HUES64 (cell line): ENCODE results near the gene TMPRSS9.

ENCODE experiments used
- H3K27ac ChIP-seq: 2 replicates; pipeline ENCODE4 v1.7.0; 2013; ENCODE audit warnings: low read depth, low read length, inconsistent platforms
- H3K27me3 ChIP-seq: 2 replicates; pipeline ENCODE4 v1.6.1; 2013; ENCODE audit warnings: mild to moderate bottlenecking, low read length; ENCODE audit not compliant: insufficient read depth
- H3K36me3 ChIP-seq: 2 replicates; pipeline ENCODE4 v1.6.1; 2013; ENCODE audit warnings: mild to moderate bottlenecking, low read length; ENCODE audit not compliant: insufficient read depth
- H3K4me1 ChIP-seq: 2 replicates; pipeline ENCODE4 v1.6.1; 2013; ENCODE audit warnings: mild to moderate bottlenecking, low read length, moderate library complexity; ENCODE audit not compliant: insufficient read depth
- H3K4me3 ChIP-seq: 2 replicates; pipeline ENCODE4 v1.5.1; 2013; ENCODE audit warnings: mild to moderate bottlenecking, low read length, moderate library complexity
- H3K9ac ChIP-seq: 2 replicates; pipeline ENCODE4 v1.6.1; 2013; ENCODE audit warnings: mild to moderate bottlenecking, low read depth, low read length
- H3K9me3 ChIP-seq: 2 replicates; pipeline ENCODE4 v1.6.1; 2013; ENCODE audit warnings: low read depth, low read length; ENCODE audit not compliant: insufficient read depth
- WGBS: fragments of 150-250, 120-280 bp; methylation state at CpG from one replicate; pipeline ENCODE4 v1.1.7; 2013; ENCODE audit warnings: missing lambda C conversion rate; 5-methylcytosine and 5-hydroxymethylcytosine counted together

Gene TMPRSS9

DNA sequence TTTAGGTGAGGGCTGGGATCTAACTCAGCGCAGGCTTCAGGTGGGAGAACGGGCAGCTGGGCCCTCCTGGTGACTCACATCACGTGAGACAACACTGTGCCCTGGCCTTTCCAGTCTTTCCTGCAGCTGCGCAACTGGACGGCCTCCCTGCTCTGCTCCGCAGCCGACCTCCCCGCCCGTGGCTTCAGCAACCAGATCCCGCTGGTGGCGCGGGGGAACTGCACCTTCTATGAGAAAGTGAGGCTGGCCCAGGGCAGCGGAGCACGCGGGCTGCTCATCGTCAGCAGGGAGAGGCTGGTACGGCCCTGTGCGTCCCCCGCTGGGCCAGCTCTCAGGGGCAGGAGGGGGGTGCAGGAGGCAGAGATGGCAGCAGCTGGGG, 22.7 kb upstream of the TMPRSS9 start:
- peaks cover 21% of the 10 kb centered on the region for H3K36me3 ChIP-seq
- H3K27me3 ChIP-seq, result no peaks in the 10 kb centered on the region
- no peak overlapping the region for H3K9ac ChIP-seq
- no peaks in the 10 kb centered on the region for H3K9me3 ChIP-seq
- H3K27ac ChIP-seq, result no peak overlapping the region
- no peak overlapping the region for H3K4me3 ChIP-seq
- H3K4me1 ChIP-seq, result no peaks in the 10 kb centered on the region
- WGBS, result 76% methylated on average over 19 of the region's 19 CpGs

DNA sequence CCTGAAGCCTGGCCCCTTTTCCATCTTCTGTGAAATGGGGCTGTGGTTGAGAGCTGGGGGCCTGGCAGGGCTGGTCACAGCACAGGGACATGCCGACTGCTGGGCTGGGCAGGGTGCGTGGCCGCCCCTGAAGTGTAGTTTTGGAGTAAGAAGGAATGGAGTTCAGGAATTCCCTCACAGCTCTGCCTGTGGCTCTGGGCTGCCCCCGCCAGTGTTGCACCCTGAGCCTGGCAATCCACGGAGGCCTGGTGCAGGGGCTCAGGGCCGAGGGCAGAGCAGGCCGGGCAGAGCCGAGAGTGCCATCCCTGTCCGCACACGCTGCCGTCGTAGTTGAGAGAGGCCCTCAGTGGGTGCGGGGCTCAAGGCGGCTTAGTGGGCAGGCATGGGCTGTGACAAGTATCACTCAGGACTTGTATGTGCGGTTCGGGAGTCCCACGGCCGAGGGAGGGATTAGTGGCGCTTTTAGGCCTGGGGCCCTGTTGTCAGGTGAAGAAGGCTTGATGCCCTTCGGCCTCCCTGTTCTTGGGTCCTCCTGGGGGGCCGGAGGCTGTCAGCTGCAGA, 21.9 kb upstream of the TMPRSS9 start:
- Histone ChIP-seq H3K4me1 (no peaks in the 10 kb centered on the region), H3K9ac (no peak overlapping the region), H3K9me3 (no peaks in the 10 kb centered on the region), H3K4me3 (no peak overlapping the region), H3K36me3 (peaks cover 21% of the 10 kb centered on the region), H3K27ac (no peak overlapping the region), H3K27me3 (no peaks in the 10 kb centered on the region)
- WGBS, result 96% methylated on average over 21 of the region's 21 CpGs

DNA sequence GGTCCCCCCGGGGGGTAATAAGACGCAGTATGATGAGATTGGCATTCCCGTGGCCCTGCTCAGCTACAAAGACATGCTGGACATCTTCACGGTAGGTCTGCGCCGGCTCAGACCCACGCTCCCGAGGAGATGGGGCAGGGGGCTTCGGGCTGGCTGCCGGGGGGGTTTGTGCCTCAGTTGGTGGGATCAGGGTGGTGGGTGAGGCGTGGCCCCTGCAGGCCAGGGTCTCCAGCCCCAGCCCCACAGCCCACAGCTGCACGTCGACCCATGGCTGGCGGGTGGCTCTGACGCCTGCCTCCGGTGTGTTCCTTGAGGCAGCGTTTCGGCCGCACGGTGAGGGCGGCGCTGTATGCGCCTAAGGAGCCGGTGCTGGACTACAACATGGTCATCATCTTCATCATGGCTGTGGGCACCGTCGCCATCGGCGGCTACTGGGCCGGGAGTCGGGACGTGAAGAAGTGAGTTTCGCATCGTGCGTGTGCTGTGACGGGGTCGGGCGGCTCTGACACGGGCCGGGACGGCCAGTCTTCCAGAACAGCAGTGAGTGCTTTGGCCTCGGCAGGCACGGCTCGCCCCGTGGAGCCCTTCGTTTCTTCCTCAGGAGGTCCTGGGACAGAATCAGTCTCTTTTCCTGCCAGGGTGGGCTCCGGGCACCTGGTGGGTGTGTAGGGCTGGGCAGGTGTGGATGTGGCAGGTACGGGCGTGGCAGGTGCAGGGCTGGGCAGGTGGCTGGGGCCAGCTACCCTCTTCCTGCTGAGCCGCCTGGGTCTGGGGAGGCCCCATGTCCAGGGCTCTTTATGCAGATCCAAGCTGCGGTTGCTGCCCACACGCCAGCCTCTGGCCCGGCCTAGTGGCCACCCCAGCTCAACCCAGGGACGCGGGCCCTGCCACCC, 21.1 kb upstream of the TMPRSS9 start:
- Histone ChIP-seq H3K36me3 (peaks cover 21% of the 10 kb centered on the region), H3K27ac (no peak overlapping the region), H3K4me3 (no peak overlapping the region), H3K9ac (no peak overlapping the region), H3K4me1 (no peaks in the 10 kb centered on the region), H3K27me3 (no peaks in the 10 kb centered on the region), H3K9me3 (no peaks in the 10 kb centered on the region)
- 97% methylated on average over 54 of the region's 54 CpGs for WGBS

DNA sequence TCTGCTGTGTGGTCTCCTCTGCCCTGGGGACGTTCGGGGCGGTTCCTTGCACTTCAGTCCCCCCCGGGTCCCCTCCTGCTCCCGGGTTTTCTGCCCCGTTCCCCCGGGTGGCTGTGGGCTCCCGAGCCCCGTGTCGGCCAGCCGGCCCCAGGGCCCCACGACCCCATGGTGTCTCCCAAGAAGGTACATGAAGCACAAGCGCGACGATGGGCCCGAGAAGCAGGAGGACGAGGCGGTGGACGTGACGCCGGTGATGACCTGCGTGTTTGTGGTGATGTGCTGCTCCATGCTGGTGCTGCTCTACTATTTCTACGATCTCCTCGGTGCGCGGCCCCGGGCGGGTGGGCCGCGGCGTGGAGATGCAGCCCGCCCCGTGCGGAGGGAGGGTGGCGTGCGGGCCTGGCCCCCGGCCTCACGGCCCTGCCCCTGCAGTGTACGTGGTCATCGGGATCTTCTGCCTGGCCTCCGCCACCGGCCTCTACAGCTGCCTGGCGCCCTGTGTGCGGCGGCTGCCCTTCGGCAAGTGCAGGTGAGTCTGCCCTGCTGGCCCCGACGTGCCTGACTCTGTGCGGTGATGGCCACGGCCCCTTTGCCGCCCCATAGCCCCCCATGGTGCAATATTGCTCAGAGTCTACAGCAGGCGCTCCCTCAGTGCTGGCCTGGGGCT, 20.3 kb upstream of the TMPRSS9 start:
- no peaks in the 10 kb centered on the region for H3K27me3 ChIP-seq
- H3K27ac ChIP-seq, result no peak overlapping the region
- H3K36me3 ChIP-seq, result peaks cover 22% of the 10 kb centered on the region
- H3K4me1 ChIP-seq, result no peaks in the 10 kb centered on the region
- no peak overlapping the region for H3K9ac ChIP-seq
- H3K9me3 ChIP-seq, result no peaks in the 10 kb centered on the region
- no peak overlapping the region for H3K4me3 ChIP-seq
- WGBS, result 95% methylated on average over 52 of the region's 52 CpGs

GRCh38 chr19:2340496-2341243, 19.4 kb upstream of the TMPRSS9 start:
- Histone ChIP-seq H3K4me3 (no peak overlapping the region), H3K9me3 (no peaks in the 10 kb centered on the region), H3K9ac (no peak overlapping the region), H3K27me3 (no peaks in the 10 kb centered on the region), H3K36me3 (peaks cover 24% of the 10 kb centered on the region), H3K4me1 (no peaks in the 10 kb centered on the region), H3K27ac (no peak overlapping the region)
- 93% methylated on average over 38 of the region's 38 CpGs for WGBS

GRCh38 chr19:2341244-2341751, 18.8 kb upstream of the TMPRSS9 start:
- H3K9ac ChIP-seq, result no peak overlapping the region
- H3K9me3 ChIP-seq, result no peaks in the 10 kb centered on the region
- H3K4me3 ChIP-seq, result no peak overlapping the region
- H3K36me3 ChIP-seq, result peaks cover 25% of the 10 kb centered on the region
- no peaks in the 10 kb centered on the region for H3K27me3 ChIP-seq
- no peaks in the 10 kb centered on the region for H3K4me1 ChIP-seq
- 96% methylated on average over 24 of the region's 24 CpGs for WGBS
- H3K27ac ChIP-seq, result no peak overlapping the region

DNA sequence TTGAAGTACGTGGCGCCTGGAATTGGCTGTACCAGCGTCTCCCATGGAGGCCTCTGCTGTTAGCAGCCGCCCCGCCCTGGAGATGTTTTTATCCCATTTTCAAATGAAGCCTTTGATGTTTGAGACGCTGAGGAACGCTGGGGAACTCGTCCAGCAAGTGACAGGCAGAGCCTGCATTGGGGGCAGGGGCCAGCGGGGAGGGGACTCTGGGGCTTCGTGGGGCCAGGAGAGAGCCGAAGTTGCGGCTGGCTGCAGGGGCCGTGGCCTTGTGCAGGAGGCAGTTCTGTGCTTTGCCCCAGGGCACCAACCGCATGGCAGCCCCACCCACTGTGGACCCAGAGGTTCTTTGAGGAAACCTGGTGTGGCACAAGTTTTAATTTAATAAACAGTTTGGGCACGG, 18.1 kb upstream of the TMPRSS9 start:
- H3K4me3 ChIP-seq, result no peak overlapping the region
- H3K4me1 ChIP-seq, result no peaks in the 10 kb centered on the region
- 95% methylated on average over 15 of the region's 15 CpGs for WGBS
- no peaks in the 10 kb centered on the region for H3K9me3 ChIP-seq
- H3K9ac ChIP-seq, result no peak overlapping the region
- peaks cover 28% of the 10 kb centered on the region for H3K36me3 ChIP-seq
- H3K27ac ChIP-seq, result no peak overlapping the region
- no peaks in the 10 kb centered on the region for H3K27me3 ChIP-seq

DNA sequence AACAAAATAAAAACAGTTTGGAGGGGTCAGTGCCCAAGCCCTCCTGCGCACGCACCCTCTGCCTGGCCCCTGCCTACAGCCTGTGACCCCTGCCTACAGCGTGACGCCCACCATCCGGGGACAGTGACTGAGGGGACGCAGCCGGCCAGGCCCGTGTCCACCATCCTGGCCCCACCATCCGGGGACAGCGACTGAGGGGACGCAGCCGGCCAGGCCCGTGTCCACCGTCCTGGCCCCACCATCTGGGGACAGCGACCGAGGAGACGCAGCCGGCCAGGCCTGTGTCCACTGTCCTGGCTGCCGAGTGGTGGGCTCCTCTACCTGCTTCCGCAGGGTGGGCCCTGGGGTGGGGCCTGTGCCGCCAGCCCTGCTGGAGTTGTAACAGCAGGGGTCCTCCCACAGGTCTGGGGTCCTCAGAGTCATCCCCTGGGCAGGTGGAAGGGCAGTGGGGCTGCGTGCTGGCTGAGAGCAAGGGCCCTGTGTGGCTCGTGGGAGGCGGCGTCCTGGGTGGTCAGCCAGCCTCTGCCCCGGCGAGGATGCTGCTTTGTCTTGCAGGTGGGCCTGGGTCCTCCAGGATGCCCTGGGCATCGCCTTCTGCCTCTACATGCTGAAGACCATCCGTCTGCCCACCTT, 17.3 kb upstream of the TMPRSS9 start:
- Histone ChIP-seq H3K4me3 (no peak overlapping the region), H3K9ac (no peak overlapping the region), H3K9me3 (no peaks in the 10 kb centered on the region), H3K4me1 (no peaks in the 10 kb centered on the region), H3K27ac (no peak overlapping the region), H3K36me3 (peaks cover 28% of the 10 kb centered on the region), H3K27me3 (no peaks in the 10 kb centered on the region)
- WGBS, result 93% methylated on average over 29 of the region's 29 CpGs

GRCh38 chr19:2343289-2343982, 16.6 kb upstream of the TMPRSS9 start:
- WGBS, result 93% methylated on average over 31 of the region's 31 CpGs
- Histone ChIP-seq H3K9ac (no peak overlapping the region), H3K36me3 (peaks cover 28% of the 10 kb centered on the region), H3K27me3 (no peaks in the 10 kb centered on the region), H3K9me3 (no peaks in the 10 kb centered on the region), H3K27ac (no peak overlapping the region), H3K4me1 (no peaks in the 10 kb centered on the region), H3K4me3 (no peak overlapping the region)

- Histone ChIP-seq H3K27me3 (no peaks in the 10 kb centered on the region), H3K4me1 (no peaks in the 10 kb centered on the region), H3K27ac (no peak overlapping the region), H3K9me3 (no peaks in the 10 kb centered on the region), H3K4me3 (no peak overlapping the region), H3K36me3 (peaks cover 25% of the 10 kb centered on the region), H3K9ac (no peak overlapping the region; the same call in 1 of the 2 replicates)
- WGBS, result 96% methylated on average over 24 of the region's 24 CpGs
These were observed 15.6 kb upstream of the TMPRSS9 start for GRCh38 chr19:2344381-2344870.
